CD4-positive, alpha-beta T cell (primary cell): ENCODE measurements around the gene ITSN1. TPM values are rescaled to one million over a fixed set of nuclear protein-coding genes. Genes with fewer than 3 reads are reported as not detected.

Experiments used
- ATAC-seq: fragments of 200-7000 bp; cut with Tn5 transposase; one replicate; pipeline ENCODE4 v1.10.0; 2022; ENCODE audit warnings: mild to moderate bottlenecking; ENCODE audit not compliant: poor library complexity
- CTCF ChIA-PET: fragments of 350-600 bp; sonication (Branson Sonifier 250); formaldehyde crosslinking; loops from one replicate; lab custom pipeline; 2021; ENCODE audit warnings: antibody characterized with exemption, inconsistent platforms; lab: Charles Lee
- POLR2A ChIA-PET: fragments of 350-600 bp; sonication (Branson Sonifier 250); formaldehyde crosslinking; loops from one replicate; lab custom pipeline; 2021; ENCODE audit warnings: antibody characterized with exemption, inconsistent platforms; lab: Charles Lee
- DNase-seq, 14 experiments: peaks; one replicate each; pipeline ENCODE4 v3.0.0-alpha.2; 2013 to 2020; ENCODE audit warnings: mixed read lengths in 2 of 14
- H3K27ac ChIP-seq, 2 donors: one replicate each; pipeline versions ENCODE4 v1.5.1 to v1.7.0; 2013; ENCODE audit warnings: low read length in 2 of 2, low read depth in 1 of 2, mild to moderate bottlenecking in 1 of 2
- H3K27me3 ChIP-seq, 2 experiments: 1 replicate in 1 of 2; 2 replicates in 1 of 2; pipeline versions ENCODE4 v1.6.1 to v1.7.0; 2013; ENCODE audit warnings: low read length in 2 of 2, control low read depth in 1 of 2, mild to moderate bottlenecking in 1 of 2, moderate library complexity in 1 of 2; ENCODE audit not compliant: insufficient read depth in 2 of 2, control insufficient read depth in 1 of 2
- H3K36me3 ChIP-seq: one replicate; pipeline ENCODE4 v1.6.1; 2013; ENCODE audit warnings: low read length, control low read depth; ENCODE audit not compliant: insufficient read depth
- H3K4me1 ChIP-seq: one replicate; pipeline ENCODE4 v1.6.1; 2013; ENCODE audit warnings: low read length, control low read depth; ENCODE audit not compliant: insufficient read depth
- H3K4me3 ChIP-seq: one replicate; pipeline ENCODE4 v1.5.1; 2013; ENCODE audit warnings: mild to moderate bottlenecking, low read length, moderate library complexity
- H3K9me3 ChIP-seq, 2 experiments: 1 replicate in 1 of 2; 2 replicates in 1 of 2; pipeline versions ENCODE4 v1.6.1 to v1.7.0; 2013; ENCODE audit warnings: low read length in 2 of 2, mild to moderate bottlenecking in 2 of 2, control low read depth in 1 of 2, moderate library complexity in 1 of 2; ENCODE audit not compliant: control insufficient read depth in 1 of 2, insufficient read depth in 1 of 2
- H3K27ac Mint-ChIP-seq: one replicate; pipeline ENCODE4 v1.8.0; 2020; ENCODE audit warnings: mixed read lengths
- H3K27me3 Mint-ChIP-seq: one replicate; pipeline ENCODE4 v1.8.0; 2021; ENCODE audit warnings: mixed read lengths
- H3K36me3 Mint-ChIP-seq: one replicate; pipeline ENCODE4 v1.8.0; 2021; ENCODE audit warnings: low read depth, mixed read lengths
- H3K4me1 Mint-ChIP-seq: one replicate; pipeline ENCODE4 v1.8.0; 2021; ENCODE audit warnings: low read depth, mixed read lengths
- H3K4me3 Mint-ChIP-seq: one replicate; pipeline ENCODE4 v1.8.0; 2020; ENCODE audit warnings: mild to moderate bottlenecking, mixed read lengths
- H3K9me3 Mint-ChIP-seq: one replicate; pipeline ENCODE4 v1.8.0; 2020; ENCODE audit warnings: mixed read lengths
- CTCF ChIP-seq: fragments of 200-600 bp; IDR thresholded peaks from one replicate; pipeline ENCODE4 v1.8.0; 2022; ENCODE audit warnings: antibody characterized with exemption, mild to moderate bottlenecking
- intact Hi-C, 2 experiments: fragments of 100-400 bp; cut with DNase I in 1 of 2; cut with micrococcal nuclease in 1 of 2; formaldehyde crosslinking; loops; one replicate each; pipeline versions ENCODE4 v1.15.1 to v1.9.0; 2023 to 2025; cut with DNase I, micrococcal nuclease
- total RNA-seq, 174 experiments: library from RNA in 2 of 174; stranded (reverse) in 2 of 174; gene quantifications; one replicate each; pipeline ENCODE4 v1.2.3 and lab custom pipeline; 2021 to 2026

The ITSN1 gene
- total RNA-seq, 2 experiments from 2014 or later: 2.1 to 3.0 TPM

GRCh38 chr21:33938381-33938780 is 296.1 kb downstream of the ITSN1 start:
- Histone ChIP-seq H3K4me3 (no peak overlapping the region), H3K4me1 (peaks cover 84% of the 10 kb centered on the region)
- peak overlapping the region; percentile 65 for H3K4me3 Mint-ChIP-seq

GRCh38 chr21:33939226-33939625 is 296.9 kb downstream of the ITSN1 start:
- DNase-seq: no peak
- TF ChIP-seq CTCF: no peak
- CTCF ChIA-PET: interaction anchor here (1.1 to 3.8 kb wide), 3 partner anchors 9 to 33 kb away, joined by 3 to 50 read pairs (median 20); no protein-coding TSS in a partner anchor
- H3K4me3 Mint-ChIP-seq: no peak overlapping the region
- peaks cover 56% of the 10 kb centered on the region for H3K36me3 Mint-ChIP-seq
- no peak overlapping the region for H3K27ac ChIP-seq
- H3K4me1 ChIP-seq: peaks cover 75% of the 10 kb centered on the region
- no peak overlapping the region for H3K4me3 ChIP-seq
- peaks cover 15% of the 10 kb centered on the region for H3K36me3 ChIP-seq
- H3K9me3 Mint-ChIP-seq: no peaks in the 10 kb centered on the region
- no peaks in the 10 kb centered on the region for H3K27me3 ChIP-seq
- peak overlapping the region; percentile 98 for H3K27ac Mint-ChIP-seq
- no peaks in the 10 kb centered on the region for H3K9me3 ChIP-seq
- intact Hi-C loops: loop anchor here (5.0 kb wide), 1 partner anchor 38 kb away; no protein-coding TSS in a partner anchor
- H3K27me3 Mint-ChIP-seq: no peaks in the 10 kb centered on the region
- POLR2A ChIA-PET: interaction anchor here (0.6 to 10.1 kb wide), 6 partner anchors 7 to 134 kb away, joined by 3 to 519 read pairs (median 4); partner anchors contain the start of genes MRPS6 and SLC5A3
- no peak for ATAC-seq
- H3K4me1 Mint-ChIP-seq: peaks cover 71% of the 10 kb centered on the region

More at GRCh38 chr21:33938381-33938780, 296.1 kb downstream of the ITSN1 start:
- intact Hi-C loops: loop anchor here (5.0 kb wide), 1 partner anchor 39 kb away; no protein-coding TSS in a partner anchor
- no peak for TF ChIP-seq CTCF
- ATAC-seq: no peak
- Histone ChIP-seq H3K27me3 (no peaks in the 10 kb centered on the region), H3K27ac (peak overlapping the region; percentile 71 to 95), H3K36me3 (peaks cover 7% of the 10 kb centered on the region), H3K9me3 (no peaks in the 10 kb centered on the region)
- no peak for DNase-seq
- Mint-ChIP-seq H3K27me3 (no peaks in the 10 kb centered on the region), H3K36me3 (peaks cover 48% of the 10 kb centered on the region), H3K9me3 (no peaks in the 10 kb centered on the region), H3K4me1 (peaks cover 79% of the 10 kb centered on the region), H3K27ac (peak overlapping the region; percentile 98)
- POLR2A ChIA-PET: interaction anchor here (0.6 to 10.1 kb wide), 5 partner anchors 8 to 135 kb away, joined by 3 to 519 read pairs (median 4); partner anchors contain the start of genes MRPS6 and SLC5A3
- CTCF ChIA-PET: interaction anchor here (3.0 to 3.8 kb wide), 2 partner anchors 10 to 14 kb away, joined by 20 to 50 read pairs; no protein-coding TSS in a partner anchor

- H3K9me3 Mint-ChIP-seq: no peaks in the 10 kb centered on the region
- no peak for TF ChIP-seq CTCF
- Histone ChIP-seq H3K9me3 (no peaks in the 10 kb centered on the region), H3K4me3 (no peak overlapping the region), H3K4me1 (peaks cover 71% of the 10 kb centered on the region), H3K27me3 (no peaks in the 10 kb centered on the region), H3K27ac (no peak overlapping the region), H3K36me3 (peaks cover 15% of the 10 kb centered on the region)
- H3K27ac Mint-ChIP-seq: peak overlapping the region; percentile 98
- DNase-seq: peak in 2 of 14 experiments; percentile 33 to 54
- ATAC-seq: no peak
- intact Hi-C loops: no loop called here
- ChIA-PET POLR2A (interaction anchor here (0.6 to 10.1 kb wide), 4 partner anchors 6 to 123 kb away, joined by 3 to 519 read pairs (median 4); no protein-coding TSS in a partner anchor), CTCF (interaction anchor here (0.6 kb wide), 3 partner anchors 20 to 426 kb away, joined by 3 to 4 read pairs (median 3); no protein-coding TSS in a partner anchor)
- peak overlapping the region; percentile 9 for H3K4me3 Mint-ChIP-seq
- H3K27me3 Mint-ChIP-seq: no peaks in the 10 kb centered on the region
- peaks cover 59% of the 10 kb centered on the region for H3K36me3 Mint-ChIP-seq
- peaks cover 70% of the 10 kb centered on the region for H3K4me1 Mint-ChIP-seq
Observed at GRCh38 chr21:33940164-33940880, 298.0 kb downstream of the ITSN1 start.
